ENCODE results near the gene LMOD3.

Gene LMOD3

DNA sequence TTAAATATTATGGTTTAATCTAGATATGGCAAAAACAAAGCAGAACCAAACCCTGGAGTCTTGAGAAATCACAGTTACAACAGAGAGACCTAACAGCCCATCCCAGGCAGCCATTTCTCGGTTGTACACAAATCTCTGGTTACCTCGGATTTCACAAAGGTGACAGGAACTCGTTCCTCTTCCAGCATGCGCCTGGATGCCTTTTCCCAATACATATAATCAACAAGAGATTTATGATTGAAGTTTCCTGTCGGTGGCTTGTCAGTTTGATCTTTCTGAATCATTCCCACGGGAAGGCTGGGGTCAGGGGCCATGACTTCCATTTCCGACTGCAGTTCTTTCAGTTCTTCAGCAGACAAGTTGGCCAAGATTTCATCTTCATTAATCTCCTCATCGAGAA lies 445 bp downstream of the LMOD3 start:
- Histone ChIP-seq H3K4me3 (ENCODE audit: low read length) (no peak overlapping the region), H3K4me1 (ENCODE audit: control insufficient read depth, insufficient read depth, low read length) (peaks cover 2% of the 10 kb centered on the region), H3K9me3 (replicated peaks; ENCODE audit: low read length) (no peaks in the 10 kb centered on the region), H3K27me3 (ENCODE audit: control insufficient read depth, insufficient read depth, low read length) (no peaks in the 10 kb centered on the region), H3K36me3 (ENCODE audit: insufficient read depth, low read length) (no peaks in the 10 kb centered on the region), H3K9ac (ENCODE audit: low read depth, low read length) (no peak overlapping the region), H3K4me2 (ENCODE audit: low read length) (peak overlapping the region; percentile 33)

DNA sequence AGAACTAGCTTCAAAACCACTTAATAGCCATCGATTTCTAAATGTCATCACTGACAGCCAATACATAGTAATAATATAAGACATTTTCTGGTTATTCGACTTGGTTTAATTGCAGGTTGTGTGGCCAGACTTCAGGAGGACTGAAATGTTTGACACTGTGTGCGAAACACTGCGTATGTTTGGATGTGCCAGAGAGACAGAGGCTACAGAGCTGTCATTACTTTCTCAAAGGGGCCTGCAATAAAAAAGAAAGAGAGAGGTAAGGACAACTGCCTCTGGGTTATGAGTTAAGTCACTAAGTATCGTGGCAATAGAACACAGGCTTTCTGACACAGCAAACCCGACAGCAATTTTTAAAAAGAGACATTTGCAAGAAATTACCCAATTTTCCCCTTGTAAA lies 882 bp downstream of the LMOD3 start:
- Histone ChIP-seq H3K9ac (ENCODE audit: low read depth, low read length) (no peak overlapping the region), H3K27me3 (ENCODE audit: control insufficient read depth, insufficient read depth, low read length) (no peaks in the 10 kb centered on the region), H3K4me2 (ENCODE audit: low read length) (peak overlapping the region; percentile 33), H3K4me1 (ENCODE audit: control insufficient read depth, insufficient read depth, low read length) (peaks cover 6% of the 10 kb centered on the region), H3K4me3 (ENCODE audit: low read length) (no peak overlapping the region), H3K9me3 (replicated peaks; ENCODE audit: low read length) (no peaks in the 10 kb centered on the region), H3K36me3 (ENCODE audit: insufficient read depth, low read length) (no peaks in the 10 kb centered on the region)

DNA sequence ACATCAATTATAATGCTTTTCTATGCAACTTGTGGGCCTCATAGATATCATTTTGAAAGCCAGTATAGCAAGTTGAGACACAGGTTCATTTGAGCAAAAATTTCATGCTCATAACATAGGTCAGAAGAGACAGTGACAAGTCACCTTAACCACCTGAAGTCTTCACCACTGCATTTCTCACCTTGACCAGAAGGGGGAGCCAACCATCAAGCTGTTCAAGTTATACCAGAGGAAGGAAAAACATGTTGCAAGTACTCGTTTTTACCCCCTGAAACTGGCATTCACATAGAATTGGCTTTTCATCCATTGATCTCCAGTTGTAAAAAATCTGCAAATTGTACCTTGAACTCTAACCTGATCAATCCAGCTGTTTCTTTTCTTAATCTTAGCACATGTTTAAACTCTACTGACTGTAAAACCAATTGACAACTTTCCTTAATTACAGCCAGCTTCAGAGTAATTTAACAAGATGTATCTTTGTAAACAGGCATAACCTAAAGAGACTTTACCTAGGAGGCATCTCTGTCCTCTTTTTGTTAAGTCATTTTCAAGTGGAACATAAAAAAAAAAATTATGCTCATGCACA lies 1.4 kb downstream of the LMOD3 start:
- Histone ChIP-seq H3K27me3 (ENCODE audit: control insufficient read depth, insufficient read depth, low read length) (no peaks in the 10 kb centered on the region), H3K9ac (ENCODE audit: low read depth, low read length) (no peak overlapping the region), H3K4me2 (ENCODE audit: low read length) (no peak overlapping the region), H3K4me1 (ENCODE audit: control insufficient read depth, insufficient read depth, low read length) (peaks cover 12% of the 10 kb centered on the region), H3K36me3 (ENCODE audit: insufficient read depth, low read length) (no peaks in the 10 kb centered on the region), H3K9me3 (replicated peaks; ENCODE audit: low read length) (no peaks in the 10 kb centered on the region), H3K4me3 (ENCODE audit: low read length) (no peak overlapping the region)

DNA sequence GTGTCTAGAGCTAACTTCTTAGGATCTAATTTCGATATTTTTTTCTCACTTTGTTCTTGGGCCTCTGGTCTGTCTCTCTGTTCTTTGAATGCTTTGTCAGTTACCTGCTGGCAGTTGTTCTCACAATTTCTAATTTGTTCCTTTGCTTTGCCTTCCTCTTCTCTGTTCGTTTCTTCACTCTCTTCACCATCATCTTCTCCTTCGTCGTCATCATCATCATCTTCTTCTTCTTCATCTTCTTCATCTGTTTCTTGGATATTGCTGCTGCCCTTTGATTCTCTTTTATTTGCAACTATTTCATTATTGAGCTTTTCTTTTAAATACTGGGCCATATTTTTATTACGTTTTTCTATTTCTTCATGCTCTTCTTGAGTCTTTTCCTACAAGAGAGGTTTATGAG lies 2.7 kb downstream of the LMOD3 start:
- no peak overlapping the region for H3K4me3 ChIP-seq (ENCODE audit: low read length)
- H3K4me2 ChIP-seq (ENCODE audit: low read length), result no peak overlapping the region
- H3K9ac ChIP-seq (ENCODE audit: low read depth, low read length), result no peak overlapping the region
- no peaks in the 10 kb centered on the region for H3K27me3 ChIP-seq (ENCODE audit: control insufficient read depth, insufficient read depth, low read length)
- no peaks in the 10 kb centered on the region for H3K36me3 ChIP-seq (ENCODE audit: insufficient read depth, low read length)
- no peaks in the 10 kb centered on the region for H3K9me3 ChIP-seq (replicated peaks; ENCODE audit: low read length)
- H3K4me1 ChIP-seq (ENCODE audit: control insufficient read depth, insufficient read depth, low read length), result peaks cover 19% of the 10 kb centered on the region

DNA sequence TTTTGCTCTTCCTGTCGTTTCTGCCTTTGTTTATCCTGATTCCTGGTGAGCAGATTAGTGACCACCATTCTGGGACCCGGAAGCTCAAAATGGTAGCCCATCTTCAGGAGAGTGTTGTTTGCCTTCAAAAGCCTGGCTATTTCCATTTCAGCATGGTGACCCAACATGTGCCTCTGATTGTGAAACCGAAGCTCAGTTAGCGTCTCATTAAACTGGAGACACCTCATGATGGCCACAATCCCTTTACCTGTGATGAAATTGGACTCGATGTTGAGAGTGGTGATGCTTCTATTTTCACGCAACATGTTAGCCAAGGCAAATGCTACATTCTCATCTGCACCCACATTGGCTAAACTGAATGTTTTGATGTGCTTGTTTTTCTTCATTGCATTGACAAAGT lies 3.3 kb downstream of the LMOD3 start:
- H3K9ac ChIP-seq (ENCODE audit: low read depth, low read length), result no peak overlapping the region
- no peaks in the 10 kb centered on the region for H3K9me3 ChIP-seq (replicated peaks; ENCODE audit: low read length)
- peaks cover 20% of the 10 kb centered on the region for H3K4me1 ChIP-seq (ENCODE audit: control insufficient read depth, insufficient read depth, low read length)
- H3K36me3 ChIP-seq (ENCODE audit: insufficient read depth, low read length), result no peaks in the 10 kb centered on the region
- H3K4me3 ChIP-seq (ENCODE audit: low read length), result no peak overlapping the region
- no peaks in the 10 kb centered on the region for H3K27me3 ChIP-seq (ENCODE audit: control insufficient read depth, insufficient read depth, low read length)
- H3K4me2 ChIP-seq (ENCODE audit: low read length), result no peak overlapping the region

DNA sequence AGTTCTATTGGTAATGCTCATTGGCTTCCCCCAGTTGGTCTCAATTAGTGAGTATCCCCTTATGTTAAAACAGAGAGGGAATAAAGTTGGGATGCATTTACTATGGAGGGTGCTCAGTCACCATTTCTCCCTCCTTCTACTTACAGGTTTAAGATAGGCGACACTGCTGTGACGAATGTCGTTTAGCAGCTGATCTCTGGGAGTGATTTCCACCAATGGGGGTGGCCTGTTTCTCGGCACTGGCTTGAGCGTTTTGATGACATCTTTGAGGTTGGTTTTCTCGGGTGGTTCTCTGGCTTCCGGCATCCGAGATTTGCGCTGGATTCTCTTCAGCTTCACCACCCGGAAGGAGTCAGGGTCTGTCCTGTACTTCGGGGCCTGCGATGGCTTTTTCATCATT lies 3.8 kb downstream of the LMOD3 start:
- no peak overlapping the region for H3K9ac ChIP-seq (ENCODE audit: low read depth, low read length)
- H3K36me3 ChIP-seq (ENCODE audit: insufficient read depth, low read length), result no peaks in the 10 kb centered on the region
- no peaks in the 10 kb centered on the region for H3K27me3 ChIP-seq (ENCODE audit: control insufficient read depth, insufficient read depth, low read length)
- H3K9me3 ChIP-seq (replicated peaks; ENCODE audit: low read length), result no peaks in the 10 kb centered on the region
- H3K4me3 ChIP-seq (ENCODE audit: low read length), result no peak overlapping the region
- H3K4me2 ChIP-seq (ENCODE audit: low read length), result no peak overlapping the region
- H3K4me1 ChIP-seq (ENCODE audit: control insufficient read depth, insufficient read depth, low read length), result peaks cover 26% of the 10 kb centered on the region

DNA sequence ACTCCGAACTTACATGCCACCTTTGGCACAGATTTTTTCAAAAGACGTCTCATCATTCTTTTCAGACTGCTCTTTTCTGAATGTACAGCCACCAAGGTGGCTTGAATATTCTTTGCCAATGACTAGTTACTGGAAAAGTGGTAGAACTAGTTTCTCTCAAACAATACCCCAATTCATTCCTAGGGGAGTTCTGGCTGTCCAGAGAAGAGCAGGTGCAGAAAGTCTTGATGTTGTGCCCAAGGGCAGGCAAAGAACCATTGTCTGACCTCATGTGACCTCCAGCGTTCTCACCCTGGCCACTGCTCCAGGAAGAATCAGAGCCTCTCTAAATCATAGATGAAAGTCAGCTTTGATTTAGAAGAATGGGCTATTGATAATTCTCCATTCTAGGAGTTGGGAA lies 5.5 kb downstream of the LMOD3 start:
- no peaks in the 10 kb centered on the region for H3K27me3 ChIP-seq (ENCODE audit: control insufficient read depth, insufficient read depth, low read length)
- H3K4me3 ChIP-seq (ENCODE audit: low read length), result no peak overlapping the region
- H3K4me1 ChIP-seq (ENCODE audit: control insufficient read depth, insufficient read depth, low read length), result peaks cover 33% of the 10 kb centered on the region
- H3K9ac ChIP-seq (ENCODE audit: low read depth, low read length), result no peak overlapping the region
- H3K36me3 ChIP-seq (ENCODE audit: insufficient read depth, low read length), result no peaks in the 10 kb centered on the region
- H3K4me2 ChIP-seq (ENCODE audit: low read length), result no peak overlapping the region
- H3K9me3 ChIP-seq (replicated peaks; ENCODE audit: low read length), result no peaks in the 10 kb centered on the region

DNA sequence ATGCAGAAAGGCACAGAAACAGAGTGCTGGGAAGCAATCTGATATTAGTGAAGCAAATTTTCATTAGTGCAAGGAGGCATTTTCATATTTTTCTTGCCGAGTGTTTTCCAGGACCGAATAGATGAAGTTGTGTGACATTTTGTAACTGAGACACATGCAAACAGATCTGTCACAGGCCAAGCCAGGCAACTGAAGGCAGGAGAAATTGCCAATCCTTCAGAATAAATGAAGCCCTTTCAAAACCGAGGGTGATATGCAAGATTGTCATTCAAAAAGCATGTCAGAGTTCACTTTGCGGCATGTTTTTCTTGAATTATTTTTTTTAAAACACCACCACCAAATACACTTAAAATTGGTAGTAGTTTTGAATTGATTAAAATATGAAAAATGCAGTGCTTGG lies 6.2 kb downstream of the LMOD3 start:
- H3K4me3 ChIP-seq (ENCODE audit: low read length), result peak overlapping the region; percentile 24
- H3K9ac ChIP-seq (ENCODE audit: low read depth, low read length), result no peak overlapping the region
- no peaks in the 10 kb centered on the region for H3K9me3 ChIP-seq (replicated peaks; ENCODE audit: low read length)
- peaks cover 33% of the 10 kb centered on the region for H3K4me1 ChIP-seq (ENCODE audit: control insufficient read depth, insufficient read depth, low read length)
- H3K36me3 ChIP-seq (ENCODE audit: insufficient read depth, low read length), result no peaks in the 10 kb centered on the region
- H3K4me2 ChIP-seq (ENCODE audit: low read length), result peak overlapping the region; percentile 58
- no peaks in the 10 kb centered on the region for H3K27me3 ChIP-seq (ENCODE audit: control insufficient read depth, insufficient read depth, low read length)

DNA sequence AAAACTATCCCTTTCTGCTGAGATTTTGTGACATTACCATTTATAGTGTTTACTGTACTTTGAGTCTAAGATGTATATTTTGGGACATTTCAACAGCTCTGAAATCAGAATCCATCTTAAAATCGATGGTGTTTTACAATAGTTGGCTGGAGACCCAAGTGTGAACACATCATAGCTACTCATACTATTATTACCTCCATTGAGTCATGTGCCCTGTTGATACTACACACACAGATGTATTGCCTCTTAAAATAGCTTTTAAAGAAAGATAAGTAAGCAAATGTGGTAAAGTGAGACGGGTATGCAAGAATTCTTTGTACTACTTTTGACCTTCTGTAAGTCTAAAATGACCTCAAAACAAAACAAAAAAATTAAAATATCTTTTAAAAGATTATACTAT lies 6.7 kb downstream of the LMOD3 start:
- Histone ChIP-seq H3K4me3 (ENCODE audit: low read length) (no peak overlapping the region), H3K27me3 (ENCODE audit: control insufficient read depth, insufficient read depth, low read length) (no peaks in the 10 kb centered on the region), H3K4me2 (ENCODE audit: low read length) (peak overlapping the region; percentile 58), H3K4me1 (ENCODE audit: control insufficient read depth, insufficient read depth, low read length) (peaks cover 33% of the 10 kb centered on the region), H3K9me3 (replicated peaks; ENCODE audit: low read length) (no peaks in the 10 kb centered on the region), H3K9ac (ENCODE audit: low read depth, low read length) (no peak overlapping the region), H3K36me3 (ENCODE audit: insufficient read depth, low read length) (no peaks in the 10 kb centered on the region)

DNA sequence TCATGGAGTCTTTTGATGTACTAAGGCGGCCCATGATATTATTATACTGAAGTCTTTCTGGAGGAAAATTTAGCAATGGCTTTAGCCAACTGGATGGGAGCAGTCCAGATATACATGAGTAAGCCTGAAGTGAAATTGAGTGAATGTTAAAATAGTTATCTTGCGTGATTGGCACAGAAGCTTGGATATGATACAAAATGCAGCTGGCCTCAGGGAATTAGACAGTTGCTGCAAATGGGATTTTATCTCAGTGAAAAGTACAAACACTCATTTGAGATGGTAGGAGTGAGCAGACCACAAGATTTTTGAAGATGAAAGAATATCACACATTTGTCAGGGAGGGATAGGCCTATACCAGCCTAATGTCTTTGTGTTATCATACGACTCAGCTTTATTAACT lies 8.9 kb downstream of the LMOD3 start:
- Histone ChIP-seq H3K4me1 (ENCODE audit: control insufficient read depth, insufficient read depth, low read length) (peaks cover 33% of the 10 kb centered on the region), H3K27me3 (ENCODE audit: control insufficient read depth, insufficient read depth, low read length) (no peaks in the 10 kb centered on the region), H3K4me3 (ENCODE audit: low read length) (no peak overlapping the region), H3K9me3 (replicated peaks; ENCODE audit: low read length) (no peaks in the 10 kb centered on the region), H3K9ac (ENCODE audit: low read depth, low read length) (no peak overlapping the region), H3K36me3 (ENCODE audit: insufficient read depth, low read length) (no peaks in the 10 kb centered on the region), H3K4me2 (ENCODE audit: low read length) (no peak overlapping the region)

DNA sequence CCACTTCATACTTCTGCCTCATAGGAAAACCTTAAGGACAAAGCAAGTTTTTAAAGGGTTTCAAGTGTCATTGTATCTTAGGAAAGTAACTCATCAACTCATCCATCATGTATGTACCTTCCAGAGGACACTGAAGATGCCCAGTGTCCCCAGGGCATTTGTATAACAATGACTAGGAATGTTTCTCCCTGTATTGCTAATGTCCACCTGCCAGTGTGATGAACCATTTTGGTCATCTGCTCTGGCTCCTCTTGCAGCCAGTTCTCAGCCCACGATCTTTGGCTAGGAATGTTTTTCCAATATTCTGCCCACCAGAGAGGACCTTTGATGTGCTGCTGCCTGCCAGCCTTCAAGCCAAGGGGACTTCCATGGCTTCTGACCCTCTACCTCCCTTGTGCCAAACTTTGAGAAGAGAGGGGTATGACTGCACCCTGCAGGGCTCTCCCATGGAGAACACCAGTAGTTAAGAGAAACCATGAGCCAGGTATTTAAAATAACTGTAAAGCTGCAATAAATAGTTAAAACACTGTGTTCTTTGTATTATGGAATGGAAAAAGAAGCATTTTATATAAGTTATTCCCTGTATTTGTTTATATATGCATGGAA lies 11.4 kb downstream of the LMOD3 start:
- no peak overlapping the region for H3K9ac ChIP-seq (ENCODE audit: low read depth, low read length)
- H3K4me2 ChIP-seq (ENCODE audit: low read length), result no peak overlapping the region
- H3K9me3 ChIP-seq (replicated peaks; ENCODE audit: low read length), result no peaks in the 10 kb centered on the region
- H3K4me1 ChIP-seq (ENCODE audit: control insufficient read depth, insufficient read depth, low read length), result peaks cover 28% of the 10 kb centered on the region
- no peak overlapping the region for H3K4me3 ChIP-seq (ENCODE audit: low read length)
- no peaks in the 10 kb centered on the region for H3K27me3 ChIP-seq (ENCODE audit: control insufficient read depth, insufficient read depth, low read length)
- H3K36me3 ChIP-seq (ENCODE audit: insufficient read depth, low read length), result peaks cover 2% of the 10 kb centered on the region

DNA sequence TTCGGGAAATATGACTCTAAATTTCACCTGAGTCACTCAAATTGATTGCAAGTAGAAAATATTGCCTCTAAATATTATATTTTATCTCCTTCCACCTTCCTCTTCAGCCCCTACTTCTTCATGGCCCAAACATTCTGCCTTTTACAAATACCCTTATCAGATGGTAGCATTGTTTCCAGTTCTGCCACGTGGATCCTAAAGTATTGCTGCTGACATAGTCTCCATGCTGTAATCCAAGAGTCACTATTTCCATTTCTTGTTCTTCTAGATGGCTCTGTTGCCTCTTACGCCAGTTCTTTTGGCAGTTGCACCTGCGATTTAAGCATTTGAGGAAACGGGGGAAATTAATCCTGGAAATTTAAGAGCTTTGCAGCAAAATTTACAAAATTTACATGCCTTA lies 13.6 kb downstream of the LMOD3 start:
- Histone ChIP-seq H3K9me3 (replicated peaks; ENCODE audit: low read length) (no peaks in the 10 kb centered on the region), H3K27me3 (ENCODE audit: control insufficient read depth, insufficient read depth, low read length) (no peaks in the 10 kb centered on the region), H3K4me3 (ENCODE audit: low read length) (no peak overlapping the region), H3K36me3 (ENCODE audit: insufficient read depth, low read length) (peaks cover 20% of the 10 kb centered on the region), H3K4me1 (ENCODE audit: control insufficient read depth, insufficient read depth, low read length) (peaks cover 34% of the 10 kb centered on the region), H3K4me2 (ENCODE audit: low read length) (no peak overlapping the region), H3K9ac (ENCODE audit: low read depth, low read length) (no peak overlapping the region)

Measured in skeletal muscle satellite cell (primary cell).